Measurements from ENCODE around the gene PSMD14. TPM values are rescaled to one million over a fixed set of nuclear protein-coding genes. Genes with fewer than 3 reads are reported as not detected.

The PSMD14 gene
- total RNA-seq, 4 donors from 2014 or later, result 29.9 to 59.2 (median 36.1) TPM

DNA sequence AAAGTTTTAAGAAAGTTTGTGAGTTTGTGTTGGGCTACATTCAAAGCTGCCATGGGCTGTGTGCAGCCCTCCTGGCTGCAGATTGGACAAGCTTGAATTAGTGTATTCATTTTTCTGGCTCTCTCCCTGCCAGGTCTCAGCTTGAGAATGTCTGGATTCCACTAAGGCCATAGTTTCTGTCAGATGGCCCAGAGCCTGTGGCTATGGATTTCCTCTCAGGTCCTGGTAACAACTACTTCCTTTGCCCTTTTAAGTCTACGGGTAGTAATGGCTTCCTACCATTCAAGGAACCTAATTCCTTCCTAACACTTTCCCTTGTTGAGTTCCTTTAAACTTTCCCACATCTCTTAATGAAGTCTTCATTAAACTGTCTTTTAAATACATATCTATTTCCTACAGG lies 24.3 kb upstream of the PSMD14 start:
- no peak for ATAC-seq (ENCODE audit: low FRiP score)
- DNase-seq (ENCODE audit: low spot score), result no peak

DNA sequence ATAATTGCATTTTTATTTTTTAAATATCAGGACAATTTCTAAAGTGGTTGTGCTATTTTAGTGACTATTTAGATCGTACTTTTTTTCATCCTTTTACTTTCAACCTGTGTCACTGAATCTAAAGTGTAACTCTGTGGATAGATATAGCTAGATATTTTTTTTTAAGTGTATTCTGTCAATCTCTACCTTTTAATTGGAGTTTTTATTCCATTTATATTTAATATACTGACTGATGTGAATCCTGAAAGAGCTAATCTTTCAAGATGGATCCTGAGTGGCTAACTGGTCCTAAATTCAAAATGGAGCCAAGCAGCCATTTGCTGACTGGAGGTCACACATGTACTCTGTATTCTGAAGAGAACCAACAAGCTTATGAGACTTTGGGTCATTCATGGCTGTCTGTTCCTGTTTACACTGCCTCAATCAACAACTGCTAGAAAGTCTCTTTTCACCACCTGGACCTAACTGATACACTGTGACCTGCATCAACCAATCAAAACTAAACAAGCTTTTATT lies 4.6 kb upstream of the PSMD14 start:
- DNase-seq (ENCODE audit: low spot score) (no peak), ATAC-seq (ENCODE audit: low FRiP score) (no peak)
- TF ChIP-seq, protein P1, sequence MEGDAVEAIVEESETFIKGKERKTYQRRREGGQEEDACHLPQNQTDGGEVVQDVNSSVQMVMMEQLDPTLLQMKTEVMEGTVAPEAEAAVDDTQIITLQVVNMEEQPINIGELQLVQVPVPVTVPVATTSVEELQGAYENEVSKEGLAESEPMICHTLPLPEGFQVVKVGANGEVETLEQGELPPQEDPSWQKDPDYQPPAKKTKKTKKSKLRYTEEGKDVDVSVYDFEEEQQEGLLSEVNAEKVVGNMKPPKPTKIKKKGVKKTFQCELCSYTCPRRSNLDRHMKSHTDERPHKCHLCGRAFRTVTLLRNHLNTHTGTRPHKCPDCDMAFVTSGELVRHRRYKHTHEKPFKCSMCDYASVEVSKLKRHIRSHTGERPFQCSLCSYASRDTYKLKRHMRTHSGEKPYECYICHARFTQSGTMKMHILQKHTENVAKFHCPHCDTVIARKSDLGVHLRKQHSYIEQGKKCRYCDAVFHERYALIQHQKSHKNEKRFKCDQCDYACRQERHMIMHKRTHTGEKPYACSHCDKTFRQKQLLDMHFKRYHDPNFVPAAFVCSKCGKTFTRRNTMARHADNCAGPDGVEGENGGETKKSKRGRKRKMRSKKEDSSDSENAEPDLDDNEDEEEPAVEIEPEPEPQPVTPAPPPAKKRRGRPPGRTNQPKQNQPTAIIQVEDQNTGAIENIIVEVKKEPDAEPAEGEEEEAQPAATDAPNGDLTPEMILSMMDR (IDR thresholded peaks at IDR 0.05), result no peak

More for the DNA sequence above, 24.3 kb upstream of the PSMD14 start:
- TF ChIP-seq, protein P1 (IDR thresholded peaks at IDR 0.05), result no peak

GRCh38 chr2:161306919-161307318 lies 1.3 kb upstream of the PSMD14 start:
- no peak for DNase-seq (ENCODE audit: low spot score)
- TF ChIP-seq, protein P1 (IDR thresholded peaks at IDR 0.05), result no peak
- no peak for ATAC-seq (ENCODE audit: low FRiP score)

DNA sequence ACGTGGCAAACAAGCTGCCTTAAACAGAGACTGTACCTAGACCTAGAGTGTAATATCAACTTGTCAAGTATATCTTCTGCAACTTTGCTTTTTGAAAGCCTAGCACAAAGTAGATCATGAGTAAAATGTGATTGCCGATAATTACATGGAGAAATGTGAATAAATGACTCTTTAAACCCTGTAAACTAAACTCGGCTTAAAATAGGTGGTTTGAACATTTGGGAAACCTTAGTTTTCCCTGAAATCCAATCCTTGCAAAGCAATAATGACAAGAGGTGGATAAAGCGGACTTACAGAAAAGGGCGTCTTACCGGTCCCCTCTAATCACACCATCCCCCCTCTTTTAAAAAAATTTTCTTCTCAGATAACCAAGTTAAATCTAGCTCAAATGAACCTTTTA lies 549 bp upstream of the PSMD14 start:
- ATAC-seq (ENCODE audit: low FRiP score) (no peak), DNase-seq (ENCODE audit: low spot score) (no peak)

GRCh38 chr2:161312996-161313395 lies 4.8 kb downstream of the PSMD14 start:
- ATAC-seq (ENCODE audit: low FRiP score), result no peak
- TF ChIP-seq, protein P1 (IDR thresholded peaks at IDR 0.05), result no peak

More for the DNA sequence above, 549 bp upstream of the PSMD14 start:
- TF ChIP-seq, protein P1 (IDR thresholded peaks at IDR 0.05), result no peak

DNA sequence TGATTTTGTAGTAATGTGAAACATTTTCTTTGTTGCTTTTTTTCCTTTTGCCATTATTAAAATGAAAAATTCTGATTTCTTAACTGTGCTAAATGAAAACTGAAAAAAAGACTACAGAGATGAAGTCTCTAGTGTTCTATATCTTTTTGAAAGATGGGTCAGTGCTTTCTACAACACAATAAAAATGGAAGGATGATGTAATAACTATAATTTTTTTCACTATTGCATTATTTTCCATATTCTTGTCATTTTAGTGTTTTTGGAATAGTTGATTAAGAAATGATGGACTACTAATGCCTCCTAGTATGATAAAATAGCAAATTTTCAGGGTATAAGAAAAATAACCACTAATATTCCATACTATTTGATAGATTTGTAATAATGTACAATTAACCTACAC lies 7.2 kb downstream of the PSMD14 start:
- DNase-seq (ENCODE audit: low spot score) (no peak), ATAC-seq (ENCODE audit: low FRiP score) (no peak)
- TF ChIP-seq, protein P1 (IDR thresholded peaks at IDR 0.05), result no peak

More at GRCh38 chr2:161312996-161313395, 4.8 kb downstream of the PSMD14 start:
- DNase-seq (ENCODE audit: low spot score), result no peak

DNA sequence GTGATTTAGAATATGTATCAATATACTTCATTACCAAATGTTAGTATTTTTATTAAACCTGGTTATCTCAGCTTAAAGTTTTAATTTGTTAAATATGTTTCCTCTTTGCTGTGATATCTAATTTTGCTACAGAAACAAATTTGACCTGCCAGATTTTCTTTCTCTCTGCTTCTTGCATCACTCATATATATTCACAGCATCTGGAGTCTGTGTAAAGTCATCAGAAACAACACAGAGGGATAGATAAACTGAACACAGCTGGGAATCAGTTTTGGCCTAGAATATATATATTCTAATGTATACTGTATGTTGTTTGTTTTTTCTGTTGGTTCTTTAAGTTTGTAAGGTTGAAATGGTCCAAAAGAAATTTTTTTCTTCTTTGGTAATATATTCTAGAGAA lies 8.5 kb downstream of the PSMD14 start:
- ATAC-seq (ENCODE audit: low FRiP score) (no peak), DNase-seq (ENCODE audit: low spot score) (no peak)
- TF ChIP-seq, protein P1 (IDR thresholded peaks at IDR 0.05), result no peak
